ENCODE data around the gene ARID2.

DNA sequence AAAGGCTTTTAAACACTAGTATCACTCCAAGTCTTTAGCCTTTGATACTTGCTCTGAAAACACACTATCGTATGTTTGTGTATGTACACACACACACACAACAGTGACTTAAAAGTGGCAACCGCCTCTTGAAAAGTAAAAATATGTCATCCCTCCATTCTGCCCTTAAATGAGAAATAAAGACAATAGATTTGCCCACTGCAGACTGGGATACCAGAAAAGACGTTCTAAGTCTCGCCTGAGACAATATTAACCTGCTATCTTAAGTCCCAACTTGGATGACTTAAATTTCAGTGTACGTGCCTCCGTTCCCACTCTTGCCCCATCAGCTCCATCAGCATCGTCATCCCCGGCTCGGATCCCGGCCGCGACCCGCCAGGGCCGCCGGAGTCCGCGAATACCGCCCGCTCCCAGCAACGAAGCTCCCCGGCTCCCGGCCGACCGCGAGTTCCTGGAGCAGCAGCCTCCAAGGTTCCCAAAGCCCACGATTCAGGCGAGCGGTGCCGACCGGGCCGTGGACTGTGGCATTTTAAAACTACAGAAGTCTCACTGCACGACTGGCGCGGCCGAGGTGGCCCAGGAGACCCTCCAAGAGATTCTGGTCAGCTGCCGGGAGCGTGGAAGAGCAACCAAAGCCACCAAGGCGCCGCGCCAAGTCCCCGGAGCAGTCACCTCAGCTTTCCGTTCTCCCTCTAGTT lies 2.8 kb upstream of the ARID2 start:
- TF ChIP-seq, protein P1, sequence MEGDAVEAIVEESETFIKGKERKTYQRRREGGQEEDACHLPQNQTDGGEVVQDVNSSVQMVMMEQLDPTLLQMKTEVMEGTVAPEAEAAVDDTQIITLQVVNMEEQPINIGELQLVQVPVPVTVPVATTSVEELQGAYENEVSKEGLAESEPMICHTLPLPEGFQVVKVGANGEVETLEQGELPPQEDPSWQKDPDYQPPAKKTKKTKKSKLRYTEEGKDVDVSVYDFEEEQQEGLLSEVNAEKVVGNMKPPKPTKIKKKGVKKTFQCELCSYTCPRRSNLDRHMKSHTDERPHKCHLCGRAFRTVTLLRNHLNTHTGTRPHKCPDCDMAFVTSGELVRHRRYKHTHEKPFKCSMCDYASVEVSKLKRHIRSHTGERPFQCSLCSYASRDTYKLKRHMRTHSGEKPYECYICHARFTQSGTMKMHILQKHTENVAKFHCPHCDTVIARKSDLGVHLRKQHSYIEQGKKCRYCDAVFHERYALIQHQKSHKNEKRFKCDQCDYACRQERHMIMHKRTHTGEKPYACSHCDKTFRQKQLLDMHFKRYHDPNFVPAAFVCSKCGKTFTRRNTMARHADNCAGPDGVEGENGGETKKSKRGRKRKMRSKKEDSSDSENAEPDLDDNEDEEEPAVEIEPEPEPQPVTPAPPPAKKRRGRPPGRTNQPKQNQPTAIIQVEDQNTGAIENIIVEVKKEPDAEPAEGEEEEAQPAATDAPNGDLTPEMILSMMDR (IDR thresholded peaks at IDR 0.05): no peak
- TF ChIP-seq MAZ (IDR thresholded peaks at IDR 0.05; ENCODE audit: borderline replicate concordance, low read depth, low read length): no peak
- TF ChIP-seq, protein P2, sequence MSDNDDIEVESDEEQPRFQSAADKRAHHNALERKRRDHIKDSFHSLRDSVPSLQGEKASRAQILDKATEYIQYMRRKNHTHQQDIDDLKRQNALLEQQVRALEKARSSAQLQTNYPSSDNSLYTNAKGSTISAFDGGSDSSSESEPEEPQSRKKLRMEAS (IDR thresholded peaks at IDR 0.05): no peak
- TF ChIP-seq, protein P3, sequence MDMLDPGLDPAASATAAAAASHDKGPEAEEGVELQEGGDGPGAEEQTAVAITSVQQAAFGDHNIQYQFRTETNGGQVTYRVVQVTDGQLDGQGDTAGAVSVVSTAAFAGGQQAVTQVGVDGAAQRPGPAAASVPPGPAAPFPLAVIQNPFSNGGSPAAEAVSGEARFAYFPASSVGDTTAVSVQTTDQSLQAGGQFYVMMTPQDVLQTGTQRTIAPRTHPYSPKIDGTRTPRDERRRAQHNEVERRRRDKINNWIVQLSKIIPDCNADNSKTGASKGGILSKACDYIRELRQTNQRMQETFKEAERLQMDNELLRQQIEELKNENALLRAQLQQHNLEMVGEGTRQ (IDR thresholded peaks at IDR 0.05): no peak
- TF ChIP-seq RNF2 (IDR thresholded peaks at IDR 0.05; ENCODE audit: borderline replicate concordance, low read depth): no peak
- TF ChIP-seq JUN (IDR thresholded peaks at IDR 0.05): no peak

All from A549 (cell line).